Measurements from ENCODE around the gene MCTP1. TPM values are rescaled to one million over a fixed set of nuclear protein-coding genes. Genes with fewer than 3 reads are reported as not detected.

The MCTP1 gene
- total and polyA plus RNA-seq, 10 of the 15 experiments (the other 5 are each of a cell fraction or from before 2014, with no cell fraction given): 12.6 to 45.9 (median 18.8) TPM

GRCh38 chr5:94928891-94929290, 356.0 kb downstream of the MCTP1 start:
- BruUV-seq (replicated peaks): no TSS peak
- intact Hi-C loops (cut with micrococcal nuclease; ENCODE audit: unreplicated experiment) (no loop called here), in situ Hi-C loops (cut with MboI) (no loop called here)
- H3K79me2 ChIP-seq (ENCODE audit: control insufficient read depth, insufficient read depth, low read length): no peaks in the 10 kb centered on the region
- ChIA-PET SMC1A (ENCODE audit: uncharacterized antibody, unreplicated experiment) (interaction anchor here (1.2 to 1.5 kb wide), 2 partner anchors 21 to 39 kb away, joined by 3 read pairs; no protein-coding TSS in a partner anchor), CTCF (interaction anchor here (1.0 to 1.1 kb wide), 2 partner anchors 21 to 334 kb away, joined by 3 to 4 read pairs; no protein-coding TSS in a partner anchor), POLR2A (no interaction called here), RAD21 (ENCODE audit: unreplicated experiment) (no interaction called here)
- ATAC-seq (no peak), DNase-seq (ENCODE audit: low read depth, low spot score) (no peak), FAIRE-seq (no peak)
- H3K9me3 ChIP-seq (replicated peaks; ENCODE audit: control insufficient read depth, insufficient read depth, low read length): no peaks in the 10 kb centered on the region
- no peak overlapping the region for H2AFZ ChIP-seq (ENCODE audit: control insufficient read depth, low read depth, low read length)
- 63% methylated on average over 6 of the region's 6 CpGs for WGBS (ENCODE audit: insufficient coverage, insufficient replicate concordance, low lambda C conversion rate, missing lambda C conversion rate)
- no peak for TF ChIP-seq PAX8 (IDR thresholded peaks at IDR 0.05)
- no peak for TF ChIP-seq MAX (IDR thresholded peaks at IDR 0.05; ENCODE audit: low read depth, low read length)
- TF ChIP-seq RFX5 (IDR thresholded peaks at IDR 0.05; ENCODE audit: low read depth, low read length): no peak
- no peak for TF ChIP-seq SIN3A (IDR thresholded peaks at IDR 0.05; ENCODE audit: low read depth, low read length)
- TF ChIP-seq TARDBP (IDR thresholded peaks at IDR 0.05; ENCODE audit: borderline replicate concordance): no peak
- TF ChIP-seq ZBTB40 (IDR thresholded peaks at IDR 0.05; ENCODE audit: borderline replicate concordance): no peak
- no peaks in the 10 kb centered on the region for H3K4me1 ChIP-seq (ENCODE audit: control insufficient read depth, insufficient read depth, low read length)
- H3K27ac ChIP-seq (ENCODE audit: control insufficient read depth, insufficient read depth): no peak overlapping the region
- H3K36me3 ChIP-seq (ENCODE audit: control insufficient read depth in 2 of 2, insufficient read depth in 2 of 2, low read length in 1 of 2): no peaks in the 10 kb centered on the region
- H3K4me2 ChIP-seq (ENCODE audit: control insufficient read depth, insufficient read depth): no peak overlapping the region
- no peaks in the 10 kb centered on the region for H4K20me1 ChIP-seq (ENCODE audit: control insufficient read depth, insufficient read depth)
- H3K4me3 ChIP-seq: no peak overlapping the region
- H3K9ac ChIP-seq (ENCODE audit: control insufficient read depth, insufficient read depth, low read length): no peak overlapping the region
- H3K27me3 ChIP-seq (replicated peaks in 1 of 2; ENCODE audit: control insufficient read depth in 2 of 2, insufficient read depth in 2 of 2, low read length in 1 of 2): no peaks in the 10 kb centered on the region

Measured in GM12878 (cell line).